KG1 (cell line): Measurements from ENCODE around the gene ARHGEF4.
"Not testable (repeated sequence)": the region's sequence is repeated elsewhere in the genome, so short reads cannot be mapped to it uniquely, and the experiment has no call there.

Experiments
- DNase-seq: peaks from one replicate; lab custom pipeline; 2025; lab: John Stamatoyannopoulos, UW

ARHGEF4 gene

DNA sequence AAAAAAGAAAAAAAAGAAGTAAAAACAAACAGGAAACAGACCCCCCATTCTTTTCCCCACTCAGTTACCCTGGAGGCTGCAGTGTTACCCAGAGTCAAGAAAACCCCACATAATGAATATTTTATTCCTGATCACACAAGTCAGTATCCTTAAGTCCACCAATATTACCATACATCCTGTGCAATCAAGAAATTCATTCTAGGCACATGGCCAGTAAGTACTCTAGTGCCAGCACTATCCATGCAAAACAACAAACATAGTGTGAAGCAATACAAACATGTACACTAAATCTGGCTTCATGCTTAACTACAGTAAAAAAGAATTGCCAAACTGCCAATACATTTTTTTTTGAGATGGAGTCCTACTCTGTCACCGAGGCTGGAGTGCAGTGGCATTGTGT is 145.0 kb downstream of the ARHGEF4 start:
- no peak for DNase-seq

DNA sequence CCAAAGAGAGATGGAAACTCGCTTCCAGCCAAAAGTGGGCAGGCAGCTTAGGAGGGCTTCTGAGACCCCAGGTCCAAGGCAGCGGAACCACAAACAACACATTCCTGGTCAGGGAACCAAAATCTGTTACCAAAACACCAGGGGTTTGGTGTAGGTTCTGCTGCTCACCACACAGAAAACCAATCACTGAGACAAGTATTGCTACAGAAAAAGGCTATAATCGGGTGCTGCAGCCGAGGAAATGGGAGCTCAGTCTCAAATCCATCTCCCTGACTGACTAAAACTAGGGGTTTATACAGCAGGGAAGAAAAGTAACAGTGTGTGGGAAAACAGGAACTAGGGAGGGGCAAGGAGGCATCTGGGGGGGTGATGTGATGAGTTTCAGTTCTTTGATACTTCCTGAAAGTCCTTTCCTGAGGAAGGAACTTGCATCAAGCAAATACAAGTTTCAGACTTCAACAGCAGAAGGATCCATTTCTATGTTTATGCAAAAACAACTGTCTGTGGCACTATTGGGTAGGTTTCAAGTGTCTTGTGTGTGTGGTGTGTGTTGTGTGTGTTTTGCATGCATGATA is 148.6 kb downstream of the ARHGEF4 start:
- no peak for DNase-seq

DNA sequence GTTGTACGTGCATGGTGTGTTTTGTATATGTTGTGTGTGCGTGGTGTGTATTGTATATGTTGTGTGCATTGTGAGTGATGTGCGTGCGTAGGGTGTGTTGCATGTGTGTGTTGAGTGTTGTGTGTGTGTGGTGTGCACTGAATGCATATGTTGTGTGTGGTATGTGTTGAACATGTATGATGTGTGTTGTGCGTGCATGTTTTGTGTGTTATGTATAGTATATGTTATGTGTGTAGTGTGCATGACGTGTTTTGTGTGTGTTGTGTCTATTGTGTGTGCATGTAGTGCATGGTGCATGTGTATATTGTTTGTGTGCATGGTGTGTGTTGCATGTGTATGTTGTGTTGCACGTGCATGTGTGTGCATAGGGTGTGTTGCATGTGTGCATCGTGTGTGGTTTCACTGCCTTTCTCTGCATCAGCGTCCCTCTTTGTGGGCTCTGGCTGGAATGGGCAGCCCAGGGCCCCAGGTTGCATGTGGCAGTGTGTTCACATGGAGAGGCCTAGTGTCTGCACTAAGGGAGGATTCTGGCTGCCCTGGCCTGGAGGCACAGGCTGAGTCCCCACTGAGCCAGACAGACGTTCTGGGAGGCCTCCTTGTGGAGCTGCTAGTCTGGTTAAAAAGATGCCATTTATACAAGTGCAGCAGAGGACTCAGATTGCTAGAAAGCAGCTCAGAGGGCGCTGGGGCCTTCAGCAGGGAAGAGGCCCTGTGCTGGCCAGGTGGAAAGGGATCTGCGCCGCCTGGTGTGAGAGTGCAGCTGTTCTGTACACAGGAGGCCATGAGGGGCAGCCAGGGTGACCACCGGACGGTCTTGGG is 149.3 kb downstream of the ARHGEF4 start:
- DNase-seq, result no peak

DNA sequence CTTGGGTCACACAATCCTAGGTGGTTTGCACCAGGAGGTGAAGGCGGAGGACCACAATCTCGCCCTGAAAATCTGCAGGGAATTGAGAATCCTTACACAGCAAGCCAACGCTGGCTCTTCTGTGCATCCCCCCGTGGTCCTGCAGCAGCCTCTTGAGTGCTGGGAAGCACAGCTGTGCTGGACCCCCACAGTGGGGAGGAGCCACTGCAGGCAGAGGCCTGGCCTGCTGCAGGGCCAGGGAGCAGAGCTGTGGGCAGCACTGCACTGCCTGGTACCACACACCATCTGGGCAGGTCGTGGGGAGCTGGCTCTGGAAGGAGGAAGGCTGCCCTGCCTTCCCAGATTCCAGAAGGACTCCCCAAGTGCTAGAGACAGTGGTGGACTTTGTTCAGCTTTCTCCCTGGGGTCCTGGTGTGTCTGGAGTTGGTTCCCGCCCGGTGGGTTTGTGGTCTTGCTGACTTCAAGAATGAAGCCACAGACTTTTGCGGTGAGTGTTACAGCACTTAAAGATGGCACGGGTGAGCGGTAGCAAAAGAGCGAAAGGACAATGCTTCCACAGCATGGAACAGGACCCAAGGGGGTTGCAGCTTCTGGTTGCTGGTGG is 150.3 kb downstream of the ARHGEF4 start:
- no peak for DNase-seq

DNA sequence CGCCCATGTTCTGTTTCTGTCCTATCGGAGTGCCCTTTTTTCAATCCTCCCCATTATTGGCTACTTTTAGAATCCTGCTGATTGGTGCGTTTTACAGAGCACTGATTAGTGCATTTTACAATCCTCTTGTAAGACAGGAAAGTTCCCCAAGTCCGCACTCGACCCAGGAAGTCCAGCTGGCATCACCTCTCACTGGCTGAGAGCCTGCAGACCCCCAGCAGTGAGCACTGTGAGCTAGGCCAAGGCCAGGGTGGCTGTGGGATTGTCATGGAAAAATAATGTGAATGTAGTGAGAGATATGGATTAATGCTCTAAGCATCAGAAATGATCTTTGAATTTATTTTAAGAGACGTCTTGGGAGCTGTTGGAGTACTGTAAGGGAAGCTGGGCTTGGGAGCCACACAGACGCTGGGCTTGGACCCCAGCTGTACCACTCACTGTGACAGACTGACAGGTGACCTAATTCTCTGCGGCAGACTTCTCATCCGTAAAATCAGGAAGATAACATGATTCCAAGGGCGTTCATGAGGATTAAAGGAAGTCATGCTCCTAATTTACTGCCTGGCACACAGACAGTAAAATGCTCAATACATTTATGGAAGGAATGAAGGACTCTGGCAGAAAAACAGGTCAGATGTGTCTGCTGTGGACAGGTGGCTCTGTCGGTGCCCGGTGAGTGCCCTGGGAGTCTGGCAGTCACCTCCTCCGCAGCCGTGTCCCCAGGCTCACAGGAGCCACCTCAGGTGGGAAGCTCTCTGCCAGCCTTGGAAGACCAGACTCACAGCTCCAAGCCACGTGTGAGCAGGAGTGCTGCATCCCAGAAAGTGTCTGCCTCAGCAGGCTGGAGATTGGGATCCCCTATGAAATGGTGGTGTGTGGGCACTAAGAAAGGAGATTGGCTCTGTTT is 151.1 kb downstream of the ARHGEF4 start:
- DNase-seq, result no peak

DNA sequence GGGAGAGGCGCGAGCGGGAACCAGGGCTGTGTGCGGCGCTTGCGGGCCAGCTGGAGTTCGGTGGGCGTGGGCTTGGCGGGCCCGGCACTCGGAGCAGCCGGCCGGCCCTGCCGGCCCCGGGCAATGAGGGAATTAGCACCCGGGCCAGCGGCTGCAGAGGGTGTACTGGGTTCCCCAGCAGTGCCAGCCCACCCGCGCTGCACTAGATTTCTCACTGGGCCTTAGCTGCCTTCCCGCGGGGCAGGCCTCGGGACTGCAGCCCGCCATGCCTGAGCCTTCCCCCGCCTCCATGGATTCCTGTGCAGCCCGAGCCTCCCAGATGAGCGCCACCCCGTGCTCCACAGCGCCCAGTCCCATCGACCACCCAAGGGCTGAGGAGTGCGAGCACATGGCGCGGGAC is 154.7 kb downstream of the ARHGEF4 start:
- DNase-seq, result not testable (repeated sequence)

DNA sequence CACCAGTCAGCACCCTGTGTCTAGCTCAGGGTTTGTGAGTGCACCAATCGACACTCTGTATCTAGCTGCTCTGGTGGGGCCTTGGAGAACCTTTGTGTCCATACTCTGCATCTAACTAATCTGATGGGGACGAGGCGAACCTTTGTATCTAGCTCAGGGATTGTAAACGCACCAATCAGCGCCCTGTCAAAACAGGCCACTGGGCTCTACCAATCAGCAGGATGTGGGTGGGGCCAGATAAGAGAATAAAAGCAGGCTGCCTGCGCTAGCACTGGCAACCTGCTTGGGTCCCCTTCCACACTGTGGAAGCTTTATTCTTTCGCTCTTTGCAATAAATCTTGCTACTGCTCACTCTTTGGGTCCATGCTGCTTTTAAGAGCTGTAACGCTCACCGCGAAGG is 155.3 kb downstream of the ARHGEF4 start:
- DNase-seq, result not testable (repeated sequence)

DNA sequence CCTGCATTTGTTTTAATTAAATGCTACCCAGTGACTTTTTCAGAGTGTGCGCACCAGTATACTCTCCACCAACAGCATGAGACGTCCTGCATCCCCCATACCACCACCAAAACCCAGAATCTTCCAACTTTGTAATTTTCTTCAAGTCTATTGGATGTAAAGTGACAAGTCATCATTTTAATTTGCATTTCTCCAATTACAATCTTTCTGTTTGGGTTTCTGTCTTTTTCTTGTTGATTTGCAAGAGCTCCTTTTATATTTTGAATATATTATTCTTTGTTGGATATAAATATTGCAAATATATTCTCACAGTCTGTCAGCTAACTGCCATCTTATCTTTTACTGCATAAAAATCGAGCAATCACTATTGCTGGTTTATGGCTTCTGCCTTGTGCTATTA is 160.0 kb downstream of the ARHGEF4 start:
- DNase-seq, result no peak

DNA sequence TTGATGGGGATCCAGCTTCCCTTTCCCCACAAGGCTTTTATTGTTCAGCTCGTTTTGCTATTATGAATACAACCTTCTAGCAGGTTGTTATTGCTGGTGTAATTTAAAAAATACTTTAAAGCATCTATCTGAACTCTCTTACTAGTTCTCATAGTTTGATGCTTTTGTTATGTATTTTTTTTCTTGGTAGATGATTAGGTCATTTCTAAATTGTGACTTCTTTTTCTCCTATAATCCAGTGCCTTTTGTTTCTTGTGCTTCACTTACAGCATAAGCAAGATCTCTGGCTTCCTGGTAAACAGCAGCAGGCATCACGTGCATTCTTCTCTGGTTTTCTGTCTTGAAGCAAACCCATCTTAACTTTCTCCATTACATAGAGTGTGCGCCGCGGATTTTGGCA is 160.5 kb downstream of the ARHGEF4 start:
- DNase-seq, result no peak

DNA sequence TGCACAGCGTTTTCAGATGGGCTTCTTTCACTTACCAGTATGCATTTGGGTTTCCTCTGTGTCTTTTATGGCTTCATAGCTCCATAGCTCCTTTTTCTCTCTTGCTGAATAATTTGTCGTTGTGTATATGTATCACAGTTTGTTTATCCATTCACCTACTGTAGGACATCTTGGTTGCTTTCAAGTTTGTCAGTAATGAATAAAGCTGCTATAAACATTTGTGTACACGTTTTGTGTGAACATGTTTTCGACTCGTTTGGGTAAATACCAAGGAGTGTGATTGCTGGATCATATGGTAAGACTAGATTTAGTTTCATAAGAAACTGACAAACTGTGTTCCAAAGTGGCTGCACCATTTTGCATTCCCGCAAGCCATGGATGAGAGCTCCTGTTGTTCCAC is 161.8 kb downstream of the ARHGEF4 start:
- no peak for DNase-seq

DNA sequence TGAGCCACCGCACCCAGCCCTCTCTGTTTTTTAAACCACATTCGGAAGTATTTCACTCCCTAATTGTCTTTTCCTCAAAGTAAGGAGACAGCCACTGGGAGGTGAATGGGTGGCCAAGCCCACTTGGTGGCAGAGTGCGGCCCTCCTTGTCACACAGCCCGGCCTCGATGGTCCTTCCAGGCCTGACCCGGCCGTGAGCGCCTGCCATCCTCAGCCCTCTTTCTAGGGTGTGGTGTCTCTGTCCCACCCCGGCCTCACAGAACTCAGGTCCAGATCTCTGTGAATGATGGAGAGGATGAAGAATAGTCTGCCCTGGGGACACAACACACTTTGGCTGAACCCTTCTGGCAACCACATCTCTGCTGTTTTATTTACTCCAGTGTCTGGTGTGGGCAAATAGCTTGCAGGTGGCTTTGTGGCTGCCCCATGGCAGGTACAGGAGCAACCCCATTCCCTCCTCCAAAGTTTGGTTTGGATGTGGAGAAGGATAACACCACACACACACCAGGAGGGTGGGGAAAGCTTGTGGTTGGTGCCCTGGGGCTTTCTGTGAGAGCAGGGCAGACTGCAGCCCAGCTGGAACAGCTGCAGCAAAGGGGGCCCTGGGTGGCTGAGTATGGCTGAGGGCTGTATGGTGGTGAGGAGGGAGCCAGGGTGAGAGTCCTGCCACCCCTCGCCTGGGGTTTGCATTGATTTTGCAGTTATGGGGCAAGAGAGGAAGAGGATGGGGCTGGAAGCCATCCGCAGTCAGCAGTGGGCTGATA is 167.9 kb downstream of the ARHGEF4 start:
- no peak for DNase-seq

DNA sequence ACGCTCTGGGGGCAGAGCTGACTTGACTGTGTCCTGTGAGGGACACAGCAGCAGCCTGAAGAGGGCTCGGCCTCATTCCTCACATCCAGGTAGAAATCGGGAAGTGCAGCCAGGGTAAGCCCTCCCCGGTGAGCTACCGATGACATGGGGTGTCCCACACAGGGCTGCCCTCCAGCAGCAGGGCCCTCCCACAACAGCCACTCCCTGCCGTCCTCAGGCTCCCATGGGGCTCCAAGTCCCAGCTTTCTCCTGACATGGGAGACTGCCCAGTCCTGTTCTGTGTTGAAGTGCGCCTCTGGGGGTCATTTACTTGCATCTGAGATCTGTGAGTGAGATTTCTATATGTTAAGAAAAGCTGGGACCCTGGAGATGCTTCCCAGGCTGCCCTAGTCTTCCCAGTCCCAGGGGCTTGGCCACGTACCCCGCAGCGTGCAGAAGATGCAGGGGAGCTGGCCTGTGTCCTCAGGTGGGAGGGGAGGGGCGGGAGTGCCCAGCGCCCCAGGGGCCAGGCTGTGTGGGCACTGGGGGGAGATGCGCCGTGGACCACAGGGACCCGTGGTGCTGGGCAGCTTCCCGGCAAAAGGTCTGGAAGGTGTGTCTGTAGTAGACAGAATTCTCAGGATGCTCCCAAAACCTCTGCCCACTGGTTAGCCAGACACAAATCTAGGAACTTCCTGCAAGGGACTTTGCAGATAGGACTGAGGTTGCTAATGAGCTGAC is 168.7 kb downstream of the ARHGEF4 start:
- no peak for DNase-seq

DNA sequence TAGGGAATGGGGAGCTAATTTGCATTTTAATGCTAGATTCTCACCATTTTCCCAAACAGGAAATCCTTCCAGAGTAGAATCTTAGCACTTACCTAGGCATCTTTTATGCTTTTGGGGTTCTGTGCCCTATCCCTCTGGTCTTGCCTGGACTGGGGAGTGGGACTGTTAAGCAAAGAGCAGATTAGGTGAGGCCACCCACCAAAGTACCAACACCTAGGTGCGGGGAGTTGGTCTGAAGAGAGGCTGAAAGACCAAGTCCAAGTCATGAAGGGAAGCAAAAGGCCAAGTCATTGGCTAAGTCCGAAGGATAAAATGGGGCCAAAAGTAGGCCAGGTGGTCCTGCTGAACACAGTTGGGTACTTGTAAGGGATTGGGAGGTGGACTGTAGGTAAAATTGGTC is 169.8 kb downstream of the ARHGEF4 start:
- DNase-seq, result no peak

DNA sequence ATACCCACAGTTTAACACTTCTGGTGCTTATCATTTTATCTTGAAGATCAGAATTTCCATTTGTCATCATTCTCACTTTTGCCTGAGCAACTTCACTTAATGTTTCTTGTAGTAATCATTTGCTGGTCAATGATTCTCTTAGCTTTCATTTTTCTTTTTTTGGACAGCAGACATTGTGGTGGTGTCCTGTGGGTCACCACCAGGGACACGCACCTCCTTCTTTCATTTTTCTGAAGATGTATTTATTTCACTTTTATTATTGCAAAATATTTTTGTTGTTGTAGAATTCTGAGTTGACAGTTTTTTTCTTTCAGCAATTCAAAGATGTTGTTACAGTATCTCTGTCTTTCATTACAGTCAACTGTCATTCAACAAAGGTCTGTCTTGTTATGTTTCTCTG is 172.3 kb downstream of the ARHGEF4 start:
- DNase-seq, result no peak

DNA sequence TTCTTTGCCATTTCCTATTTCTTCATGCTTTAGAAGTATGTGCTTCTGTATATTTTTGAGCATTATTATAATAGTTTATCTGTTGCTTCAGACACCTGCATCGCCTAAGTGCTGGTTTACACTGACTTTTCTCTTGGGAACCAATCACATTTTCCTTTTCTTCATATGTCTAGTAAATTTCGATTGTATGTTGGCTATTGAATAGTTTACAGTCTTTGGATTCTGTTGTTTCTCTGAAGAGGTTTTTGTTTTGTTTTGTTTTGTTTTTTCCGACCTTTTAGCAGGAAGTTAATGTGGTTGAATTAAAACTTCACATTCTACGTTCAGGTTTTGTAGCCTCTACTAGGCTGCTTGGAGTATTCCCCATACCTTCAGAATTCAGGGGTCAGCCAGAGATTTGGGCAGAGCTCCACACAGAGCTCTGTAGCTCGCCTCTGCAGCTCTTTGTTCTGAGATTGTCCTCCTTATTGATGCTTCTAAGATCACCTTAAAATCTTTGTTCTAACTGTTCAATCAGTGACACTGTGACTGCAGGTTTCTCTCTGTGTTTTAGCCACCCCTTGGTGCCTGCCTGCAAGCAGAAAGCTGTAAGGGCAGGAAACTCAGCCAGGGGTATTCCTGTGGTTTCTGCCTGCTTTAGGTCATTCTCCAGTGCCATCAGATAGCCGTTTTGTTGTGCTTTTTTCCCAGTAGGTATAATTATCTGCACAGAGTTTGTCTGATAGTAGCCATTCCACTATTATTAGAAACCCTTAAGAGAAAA is 173.2 kb downstream of the ARHGEF4 start:
- DNase-seq, result no peak

DNA sequence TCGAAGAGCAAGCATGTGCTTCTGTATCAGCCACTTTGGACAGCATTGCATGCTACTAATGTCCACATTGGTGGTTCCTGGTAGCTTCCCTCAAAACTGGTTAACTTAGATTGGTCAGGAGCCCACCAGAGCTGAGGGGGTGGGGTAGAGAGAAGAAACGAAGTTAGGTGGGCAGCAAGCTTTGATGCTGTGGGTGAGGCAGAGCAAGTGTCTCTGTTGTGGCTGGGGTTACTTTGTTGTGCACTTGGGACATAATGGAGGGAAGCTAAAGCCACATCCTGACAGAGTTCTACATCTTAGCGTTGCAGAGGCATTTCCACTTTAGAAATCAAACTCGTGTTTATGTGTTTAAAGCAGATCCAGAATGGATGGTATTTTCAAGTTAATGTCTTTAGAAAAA is 173.9 kb downstream of the ARHGEF4 start:
- DNase-seq, result no peak

DNA sequence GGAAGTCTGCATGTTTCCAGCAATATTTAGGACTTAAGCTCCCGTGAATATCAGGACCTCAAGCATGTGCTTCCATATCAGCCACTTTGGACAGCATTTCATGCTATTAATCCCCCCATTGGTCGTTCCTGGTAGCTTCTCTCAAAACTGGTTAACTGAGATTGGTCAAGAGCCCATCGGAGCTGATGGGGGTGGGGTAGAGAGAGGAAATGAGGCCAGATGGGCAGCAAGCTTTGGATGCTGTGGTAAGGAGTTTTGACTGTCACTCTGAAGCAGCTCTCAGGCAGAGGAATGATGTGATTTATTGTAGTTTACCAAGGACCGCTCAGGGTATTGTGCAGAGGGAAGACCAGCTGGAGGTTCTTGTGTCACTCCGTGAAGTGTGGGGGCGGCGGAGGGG is 174.8 kb downstream of the ARHGEF4 start:
- no peak for DNase-seq

DNA sequence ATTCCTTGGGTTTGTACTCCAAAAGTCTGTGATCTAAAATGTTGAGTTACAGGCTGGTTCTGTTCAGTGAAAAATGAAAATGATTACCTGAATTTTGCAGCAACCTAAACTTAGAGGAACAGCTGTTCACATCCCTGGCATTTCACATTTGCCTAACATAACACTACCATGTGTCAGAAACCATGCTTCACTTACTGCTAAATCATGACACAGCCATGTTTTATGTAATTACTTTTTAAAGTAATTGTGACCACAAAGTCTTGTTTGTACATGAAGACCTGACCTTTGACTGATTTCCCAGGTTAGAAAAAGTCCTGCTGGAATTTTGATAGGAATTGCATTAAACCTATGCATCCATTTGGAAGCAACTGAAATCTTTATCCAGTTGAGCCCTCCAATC is 177.4 kb downstream of the ARHGEF4 start:
- no peak for DNase-seq

DNA sequence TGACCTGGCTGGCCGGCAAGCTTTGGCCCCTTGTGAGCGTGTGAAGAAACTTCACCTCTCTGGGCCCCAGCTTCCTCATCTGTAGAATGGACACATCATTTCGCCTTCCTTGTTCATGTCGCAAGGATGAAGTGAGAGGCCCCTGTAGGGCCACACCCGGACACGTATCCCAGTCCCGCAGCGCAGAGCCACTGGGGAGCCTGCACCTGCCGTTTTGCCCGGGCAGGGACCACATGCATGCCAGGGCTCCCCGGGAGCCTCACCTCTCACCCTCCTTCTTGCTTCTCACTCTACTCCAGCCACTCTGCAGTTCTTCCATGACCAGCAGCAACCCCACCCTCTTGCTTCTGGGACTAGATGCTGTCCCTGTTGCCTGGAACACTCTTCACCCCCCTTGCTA is 179.1 kb downstream of the ARHGEF4 start:
- DNase-seq, result no peak
